ENCODE measurements around the gene SLC5A9.
"Not testable (repeated sequence)": the region's sequence is repeated elsewhere in the genome, so short reads cannot be mapped to it uniquely, and the experiment has no call there.

Gene SLC5A9

DNA sequence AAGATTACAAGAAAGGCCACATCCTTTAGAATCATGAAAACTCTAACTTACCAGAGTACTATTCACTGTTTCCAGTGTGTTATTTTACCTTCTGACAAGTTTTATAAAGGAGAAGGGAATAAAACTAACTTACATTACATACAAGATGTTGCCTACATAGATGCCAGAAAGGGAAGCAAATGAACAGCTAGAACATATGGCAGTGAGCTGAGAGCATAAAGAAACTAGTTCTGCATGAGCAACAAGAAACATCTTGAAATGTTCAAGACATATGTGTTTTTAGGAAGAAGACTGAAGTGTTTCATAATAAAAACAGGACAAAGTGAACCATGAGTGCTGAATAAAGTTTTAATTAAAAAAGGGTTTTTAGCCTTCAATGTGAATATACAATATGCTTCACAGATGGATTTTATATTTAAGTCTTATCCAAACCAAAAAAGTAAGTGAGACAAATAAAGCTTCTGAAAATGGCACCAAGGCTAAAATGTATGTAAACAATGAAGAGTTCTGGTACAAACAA, 39.4 kb downstream of the SLC5A9 start:
- TF ChIP-seq, protein P1, sequence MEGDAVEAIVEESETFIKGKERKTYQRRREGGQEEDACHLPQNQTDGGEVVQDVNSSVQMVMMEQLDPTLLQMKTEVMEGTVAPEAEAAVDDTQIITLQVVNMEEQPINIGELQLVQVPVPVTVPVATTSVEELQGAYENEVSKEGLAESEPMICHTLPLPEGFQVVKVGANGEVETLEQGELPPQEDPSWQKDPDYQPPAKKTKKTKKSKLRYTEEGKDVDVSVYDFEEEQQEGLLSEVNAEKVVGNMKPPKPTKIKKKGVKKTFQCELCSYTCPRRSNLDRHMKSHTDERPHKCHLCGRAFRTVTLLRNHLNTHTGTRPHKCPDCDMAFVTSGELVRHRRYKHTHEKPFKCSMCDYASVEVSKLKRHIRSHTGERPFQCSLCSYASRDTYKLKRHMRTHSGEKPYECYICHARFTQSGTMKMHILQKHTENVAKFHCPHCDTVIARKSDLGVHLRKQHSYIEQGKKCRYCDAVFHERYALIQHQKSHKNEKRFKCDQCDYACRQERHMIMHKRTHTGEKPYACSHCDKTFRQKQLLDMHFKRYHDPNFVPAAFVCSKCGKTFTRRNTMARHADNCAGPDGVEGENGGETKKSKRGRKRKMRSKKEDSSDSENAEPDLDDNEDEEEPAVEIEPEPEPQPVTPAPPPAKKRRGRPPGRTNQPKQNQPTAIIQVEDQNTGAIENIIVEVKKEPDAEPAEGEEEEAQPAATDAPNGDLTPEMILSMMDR (conservative IDR thresholded peaks at IDR 0.05; ENCODE audit: low read depth, low read length) = no peak
- H3K4me3 ChIP-seq (ENCODE audit: low read depth, low read length) = no peak overlapping the region
- DNase-seq (ENCODE audit: low read depth) = no peak

DNA sequence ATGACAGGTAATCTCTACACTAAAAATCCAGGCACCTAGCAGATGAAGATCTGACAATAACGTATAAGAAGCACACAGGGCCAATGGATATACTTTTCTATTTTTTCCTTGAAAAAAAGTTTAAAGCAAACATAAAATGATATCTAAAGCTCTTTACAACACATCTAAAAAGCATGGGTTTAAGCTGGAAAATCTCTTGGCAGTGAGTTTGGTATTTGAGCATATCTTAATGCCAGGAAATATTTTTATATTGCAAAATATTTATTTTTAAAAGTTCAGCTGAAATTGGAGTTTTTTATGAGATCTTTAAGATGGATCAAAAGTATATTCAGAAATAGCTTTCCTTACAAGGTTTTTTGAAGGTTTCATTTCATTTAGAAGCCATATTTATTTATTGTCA, 40.5 kb downstream of the SLC5A9 start:
- no peak for DNase-seq (ENCODE audit: low read depth)
- TF ChIP-seq, protein P1 (conservative IDR thresholded peaks at IDR 0.05; ENCODE audit: low read depth, low read length) = no peak

DNA sequence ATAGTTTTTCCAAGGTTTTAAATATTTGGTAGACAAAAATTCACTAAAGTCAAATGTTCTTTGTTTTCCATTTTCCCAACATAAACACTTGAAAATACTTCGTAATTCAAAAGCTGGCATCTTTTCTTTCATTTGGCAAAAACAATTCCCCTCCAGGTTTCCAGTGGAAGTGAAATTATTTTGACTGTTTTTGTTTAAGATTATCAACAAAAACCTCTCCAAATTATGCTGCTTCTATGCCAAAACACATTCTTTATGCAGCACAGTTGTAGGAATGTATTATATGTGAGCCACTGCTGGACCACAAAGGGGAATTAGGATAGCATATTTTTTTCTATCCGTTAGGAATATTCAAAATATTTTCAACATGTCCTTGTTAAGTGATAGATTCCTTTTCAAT, 44.1 kb downstream of the SLC5A9 start:
- DNase-seq (ENCODE audit: low read depth) = no peak
- no peak overlapping the region for H3K4me3 ChIP-seq (ENCODE audit: low read depth, low read length)
- TF ChIP-seq, protein P1 (conservative IDR thresholded peaks at IDR 0.05; ENCODE audit: low read depth, low read length) = no peak

More for the DNA sequence above, 40.5 kb downstream of the SLC5A9 start:
- no peak overlapping the region for H3K4me3 ChIP-seq (ENCODE audit: low read depth, low read length)

DNA sequence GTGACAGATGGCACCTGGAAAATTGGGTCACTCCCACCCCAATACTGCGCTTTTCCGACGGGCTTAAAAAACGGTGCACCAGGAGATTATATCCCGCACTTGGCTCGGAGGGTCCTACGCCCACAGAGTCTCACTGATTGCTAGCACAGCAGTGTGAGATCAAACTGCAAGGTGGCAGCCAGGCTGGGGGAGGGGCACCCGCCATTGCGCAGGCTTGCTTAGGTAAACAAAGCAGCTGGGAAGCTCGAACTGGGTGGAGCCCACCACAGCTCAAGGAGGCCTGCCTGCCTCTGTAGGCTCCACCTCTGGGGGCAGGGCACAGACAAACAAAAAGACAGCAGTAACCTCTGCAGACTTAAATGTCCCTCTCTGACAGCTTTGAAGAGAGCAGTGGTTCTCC, 54.9 kb downstream of the SLC5A9 start:
- not testable (repeated sequence) for H3K4me3 ChIP-seq (ENCODE audit: low read depth, low read length); DNase-seq (ENCODE audit: low read depth)

DNA sequence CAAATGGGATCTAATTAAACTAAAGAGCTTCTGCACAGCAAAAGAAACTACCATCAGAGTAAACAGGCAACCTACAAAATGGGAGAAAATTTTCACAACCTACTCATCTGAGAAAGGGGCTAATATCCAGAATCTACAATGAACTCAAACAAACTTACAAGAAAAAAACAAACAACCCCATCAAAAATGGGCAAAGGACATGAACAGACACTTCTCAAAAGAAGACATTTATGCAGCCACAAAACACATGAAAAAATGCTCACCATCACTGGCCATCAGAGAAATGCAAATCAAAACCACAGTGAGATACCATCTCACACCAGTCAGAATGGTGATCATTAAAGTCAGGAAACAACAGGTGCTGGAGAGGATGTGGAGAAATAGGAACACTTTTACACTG, 59.8 kb downstream of the SLC5A9 start:
- not testable (repeated sequence) for H3K4me3 ChIP-seq (ENCODE audit: low read depth, low read length); DNase-seq (ENCODE audit: low read depth)

DNA sequence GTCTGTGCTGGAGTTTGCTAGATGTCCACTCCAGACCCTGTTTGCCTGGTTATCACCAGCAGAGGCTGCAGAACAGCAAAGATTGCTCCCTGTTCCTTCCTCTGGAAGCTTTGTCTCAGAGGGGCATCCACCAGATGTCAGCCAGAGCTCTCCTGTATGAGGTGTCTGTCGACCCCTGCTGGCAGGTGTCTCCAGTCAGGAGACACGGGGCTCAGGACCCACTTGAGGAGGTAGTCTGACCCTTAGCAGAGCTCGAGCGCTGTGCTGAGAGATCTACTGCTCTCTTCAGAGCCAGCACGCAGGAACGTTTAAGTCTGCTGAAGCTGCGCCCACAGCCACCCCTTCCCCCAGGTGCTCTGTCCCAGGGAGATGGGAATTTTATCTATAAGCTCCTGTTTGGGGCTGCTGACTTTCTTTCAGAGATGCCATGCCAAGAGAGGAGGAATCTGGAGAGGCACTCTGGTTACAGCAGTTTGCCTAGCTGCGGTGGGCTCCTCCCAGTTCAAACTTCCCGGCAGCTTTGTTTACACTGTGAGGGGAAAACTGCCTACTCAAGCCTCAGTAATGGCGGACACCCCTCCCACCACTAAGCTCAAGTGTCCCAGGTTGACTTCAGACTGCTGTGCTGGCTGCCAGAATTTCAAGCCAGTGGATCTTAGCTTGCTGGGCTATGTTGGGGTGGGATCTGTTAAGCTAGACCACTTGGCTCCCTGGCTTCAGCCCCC, 62.3 kb downstream of the SLC5A9 start:
- DNase-seq (ENCODE audit: low read depth); H3K4me3 ChIP-seq (ENCODE audit: low read depth, low read length): not testable (repeated sequence)

DNA sequence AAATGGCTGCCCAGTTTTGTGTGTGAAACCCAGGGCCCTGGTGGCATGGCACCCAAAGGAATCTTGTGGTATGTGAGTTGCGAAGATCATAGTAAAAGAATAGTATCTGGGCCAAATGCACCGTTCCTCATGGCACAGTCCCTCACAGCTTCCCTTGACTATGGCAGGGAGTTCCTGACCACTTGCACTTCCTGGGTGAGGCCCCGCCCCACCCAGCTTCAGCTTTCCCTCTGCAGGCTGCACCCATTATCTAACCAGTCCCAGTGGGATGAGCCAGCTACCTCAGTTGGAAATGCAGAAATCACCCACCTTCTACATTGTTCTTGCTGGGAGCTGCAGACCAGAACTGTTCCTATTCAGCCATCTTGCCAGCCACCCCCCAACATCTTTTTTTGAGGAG, 63.0 kb downstream of the SLC5A9 start:
- no peak for DNase-seq (ENCODE audit: low read depth)
- TF ChIP-seq, protein P1 (conservative IDR thresholded peaks at IDR 0.05; ENCODE audit: low read depth, low read length) = no peak
- no peak overlapping the region for H3K4me3 ChIP-seq (ENCODE audit: low read depth, low read length)

DNA sequence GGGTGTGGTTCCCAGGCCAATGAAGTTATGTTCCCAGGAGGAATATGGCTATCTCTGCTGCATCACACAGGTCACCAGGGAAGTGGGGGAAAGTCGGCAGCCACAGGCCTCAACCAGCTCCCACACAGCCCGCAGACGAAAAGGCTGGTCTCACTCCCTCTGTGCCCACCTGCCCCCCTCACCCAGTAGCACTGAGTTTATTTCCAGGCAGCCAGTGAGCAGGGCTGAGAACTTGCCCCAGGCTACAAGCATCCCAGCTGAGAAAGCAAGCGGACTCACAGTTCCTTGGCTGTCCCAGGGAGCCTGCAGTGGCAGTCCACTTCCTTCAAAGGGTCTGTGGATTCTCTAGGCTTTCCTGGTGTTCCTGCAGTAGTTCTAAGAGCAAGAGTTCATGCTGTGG, 68.9 kb downstream of the SLC5A9 start:
- no peak overlapping the region for H3K4me3 ChIP-seq (ENCODE audit: low read depth, low read length)
- DNase-seq (ENCODE audit: low read depth) = no peak
- TF ChIP-seq, protein P1 (conservative IDR thresholded peaks at IDR 0.05; ENCODE audit: low read depth, low read length) = no peak

Data from choroid plexus epithelial cell (primary cell).